Hindlimb muscle (tissue), 1 donor: ENCODE results near the gene KCNK18. TPM values are rescaled to one million over a fixed set of nuclear protein-coding genes. Genes with fewer than 3 reads are reported as not detected.

ENCODE experiments used
- DNase-seq: peaks from one replicate; pipeline ENCODE4 v3.0.0-alpha.2; 2013
- polyA plus RNA-seq: library from polyadenylated mRNA; unstranded; fragments of 120-200 nt; gene quantifications from one replicate; pipeline ENCODE4 v1.2.1, GENCODE V29; 2013; ENCODE audit not compliant: insufficient read length

The KCNK18 gene
- polyA plus RNA-seq, 1 donor, result not detected

DNA sequence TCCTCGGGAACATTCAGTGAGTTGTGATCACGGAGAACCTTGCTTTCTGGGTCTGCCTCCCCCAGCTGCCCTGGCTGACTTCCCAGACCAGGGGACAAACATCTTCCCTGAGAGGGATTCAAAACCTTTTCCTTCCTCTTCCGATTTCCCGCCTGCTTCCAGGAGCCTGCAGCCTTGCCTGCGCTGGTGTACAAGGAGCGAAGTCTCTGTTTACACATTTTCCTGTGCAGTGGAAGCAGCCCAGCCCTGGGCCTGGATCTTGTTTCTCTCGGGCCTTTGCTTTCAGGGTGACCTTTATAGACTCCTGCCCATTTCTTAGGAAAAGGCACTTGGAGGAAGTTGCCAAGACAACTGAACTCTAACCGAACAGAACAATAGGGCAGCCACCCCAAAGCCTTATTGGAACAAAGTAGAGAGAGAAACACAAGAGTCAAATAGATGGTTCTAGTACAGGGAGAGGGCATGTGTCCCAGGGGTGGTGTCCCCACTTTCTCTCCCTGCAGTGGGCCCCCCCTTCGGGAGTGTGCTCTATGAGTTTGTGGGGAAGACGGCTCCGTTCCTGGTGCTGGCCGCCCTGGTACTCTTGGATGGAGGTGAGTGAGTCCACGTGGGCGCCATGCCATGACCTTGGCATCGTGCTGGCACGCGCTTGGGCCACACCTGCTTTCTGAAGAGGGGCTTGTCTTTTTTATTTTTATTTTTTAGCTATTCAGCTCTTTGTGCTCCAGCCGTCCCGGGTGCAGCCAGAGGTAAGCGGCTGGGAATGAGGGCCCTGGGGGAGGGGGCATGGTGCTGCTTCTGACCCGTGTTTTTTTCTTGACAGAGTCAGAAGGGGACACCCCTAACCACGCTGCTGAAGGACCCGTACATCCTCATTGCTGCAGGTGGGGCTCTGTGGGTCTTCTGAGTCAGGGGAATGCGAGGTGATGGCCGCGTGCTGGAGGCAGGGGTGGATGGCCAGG is 57.8 kb downstream of the KCNK18 start:
- DNase-seq, result no peak

DNA sequence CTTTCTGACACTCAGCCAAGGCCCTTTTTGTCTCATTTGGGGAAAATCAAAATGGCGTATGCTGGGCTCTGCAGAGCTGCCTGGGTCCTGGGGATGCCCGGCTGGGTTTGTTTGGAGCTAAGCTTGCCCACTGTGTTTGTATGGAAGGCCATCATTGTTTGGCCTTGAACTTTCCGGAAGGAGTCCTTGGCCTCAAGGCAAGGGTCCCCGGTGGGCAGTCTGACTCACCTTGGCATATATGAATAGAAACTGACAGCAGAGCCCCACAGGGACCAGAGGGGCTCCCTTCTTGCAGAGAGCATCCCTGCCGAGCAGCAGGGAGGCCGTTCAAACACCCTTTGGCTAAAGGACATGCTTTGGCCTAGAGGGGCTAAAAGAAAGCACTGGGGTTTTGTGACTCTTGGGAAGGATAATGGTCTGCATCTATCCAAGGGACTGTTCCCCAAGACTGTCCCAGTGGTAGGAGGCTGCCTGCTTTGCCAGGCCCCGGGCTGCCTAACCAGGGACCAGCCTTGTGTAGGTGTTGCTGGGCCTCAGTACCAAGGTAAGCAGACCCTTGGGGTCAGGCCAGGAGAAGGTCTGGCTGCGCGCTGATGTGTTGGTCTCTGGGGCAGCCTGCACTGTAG is 58.7 kb downstream of the KCNK18 start:
- no peak for DNase-seq

DNA sequence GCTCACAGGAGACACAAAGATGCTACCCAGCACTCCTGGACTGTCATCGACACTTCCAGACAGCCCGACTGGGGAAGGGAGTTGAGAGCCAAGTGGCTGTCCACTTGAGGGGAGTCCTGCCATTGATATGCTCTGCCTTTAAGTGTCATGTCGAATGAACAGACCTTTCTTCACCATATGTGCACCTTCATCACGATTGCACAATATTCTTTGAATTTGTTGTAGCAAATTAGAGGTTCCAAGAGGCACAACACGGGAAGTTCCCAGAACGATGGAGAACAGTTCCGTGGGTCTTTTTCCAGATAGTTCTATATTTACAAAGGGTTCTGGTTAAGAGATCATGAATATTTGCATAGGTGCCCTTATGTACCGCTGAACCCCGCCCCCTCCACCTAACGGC is 59.6 kb downstream of the KCNK18 start:
- no peak for DNase-seq

DNA sequence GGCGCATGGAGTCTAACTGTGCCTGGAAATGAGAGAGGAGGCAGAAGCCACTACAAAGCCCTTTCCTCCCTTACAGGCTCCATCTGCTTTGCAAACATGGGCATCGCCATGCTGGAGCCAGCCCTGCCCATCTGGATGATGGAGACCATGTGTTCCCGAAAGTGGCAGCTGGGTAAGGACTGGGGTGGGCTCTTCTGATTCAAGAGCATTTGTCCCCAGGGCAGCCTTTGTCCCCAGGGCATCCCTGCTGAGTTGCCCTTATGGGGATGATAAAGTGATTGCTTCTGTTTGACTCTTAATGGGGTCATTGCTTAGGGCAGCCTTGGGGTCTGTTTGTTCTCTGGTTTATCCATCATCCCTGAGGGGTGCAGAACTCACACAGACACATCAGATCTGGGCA is 60.4 kb downstream of the KCNK18 start:
- DNase-seq, result no peak

DNA sequence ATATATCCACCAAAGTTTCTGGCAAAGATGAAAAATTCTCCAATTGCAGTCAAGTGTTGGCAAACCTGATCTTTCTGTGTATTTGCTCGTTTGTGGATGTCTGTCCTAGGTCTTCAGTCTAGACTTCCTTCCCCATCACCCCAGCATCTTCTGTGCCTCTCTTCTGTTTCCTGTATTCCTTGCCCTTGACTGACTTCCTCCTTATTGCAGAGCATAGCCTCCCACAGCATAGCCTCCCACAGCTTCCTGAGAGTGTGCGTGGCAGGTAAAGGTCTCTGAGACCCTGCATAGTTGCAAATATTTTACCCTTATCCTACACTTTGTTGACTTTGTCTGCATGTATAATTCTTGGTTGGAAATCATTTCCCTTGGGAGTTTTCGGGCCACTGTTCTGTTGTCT is 62.0 kb downstream of the KCNK18 start:
- DNase-seq, result no peak

Other genes starting within 250 kb of the KCNK18 start
- 7.0 TPM for gene SHTN1, start 192.3 kb upstream of the KCNK18 start, polyA plus RNA-seq
- gene VAX1, start 59.2 kb upstream of the KCNK18 start, polyA plus RNA-seq, result not detected
- 0.27 TPM for gene SLC18A2, start 43.6 kb downstream of the KCNK18 start, polyA plus RNA-seq
- gene PDZD8, start 178.0 kb downstream of the KCNK18 start, polyA plus RNA-seq, result 12.8 TPM